ENCODE results near the gene TRIM67. TPM values are rescaled to one million over a fixed set of nuclear protein-coding genes. Genes with fewer than 3 reads are reported as not detected.

The TRIM67 gene
- total RNA-seq, 4 donors from 2014 or later: 1.1 TPM; not detected in 3

DNA sequence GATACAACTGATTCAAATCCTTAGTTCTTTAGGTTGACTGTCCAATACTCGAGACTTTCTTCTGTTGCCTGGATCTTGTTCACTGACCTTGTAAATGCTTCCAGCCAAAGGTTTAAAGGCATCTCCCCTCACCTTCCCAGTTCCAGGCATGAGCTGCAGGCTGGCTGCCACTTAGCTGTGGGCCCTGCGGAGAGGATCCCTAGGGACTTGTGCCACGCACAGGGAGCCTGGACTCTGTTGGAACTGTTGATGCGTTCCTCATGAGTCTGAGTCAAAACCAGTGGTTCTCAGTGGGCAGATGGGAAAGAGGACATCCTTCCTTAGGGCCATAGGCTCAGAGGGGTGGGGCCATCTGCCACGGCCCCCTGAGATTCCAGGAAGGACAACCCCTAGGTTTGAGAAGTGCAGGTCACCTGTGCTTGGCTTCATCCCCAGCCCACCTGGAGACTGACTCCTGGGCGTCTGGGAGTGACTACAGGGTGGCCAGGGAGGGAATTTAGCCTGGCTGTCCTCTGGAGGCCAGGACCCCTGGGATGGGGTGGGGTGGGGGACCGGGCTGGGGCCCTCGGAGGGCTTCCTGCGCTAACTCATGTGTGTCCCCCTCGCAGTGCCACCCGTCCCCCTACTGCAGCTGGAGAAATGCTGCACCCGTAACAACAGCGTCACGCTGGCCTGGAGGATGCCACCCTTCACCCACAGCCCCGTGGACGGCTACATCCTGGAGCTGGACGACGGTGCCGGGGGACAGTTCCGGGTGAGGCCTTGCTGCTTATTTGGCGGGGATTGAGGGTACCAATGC lies 41.6 kb downstream of the TRIM67 start:
- Histone ChIP-seq H3K36me3 (no peaks in the 10 kb centered on the region), H3K27ac (no peak overlapping the region), H3K4me1 (no peaks in the 10 kb centered on the region), H3K27me3 (no peaks in the 10 kb centered on the region), H3K4me3 (no peak overlapping the region), H3K9me3 (no peaks in the 10 kb centered on the region)
- TF ChIP-seq POLR2A (IDR thresholded peaks at IDR 0.05) (no peak), CTCF (IDR thresholded peaks at IDR 0.05) (no peak)
- intact Hi-C loops (cut with DNase I; ENCODE audit: low total_unique reads): no loop called here
- DNase-seq: no peak

GRCh38 chr1:231206856-231207255 lies 45.0 kb downstream of the TRIM67 start:
- DNase-seq: no peak
- Histone ChIP-seq H3K9me3 (no peaks in the 10 kb centered on the region), H3K4me1 (no peaks in the 10 kb centered on the region), H3K4me3 (no peak overlapping the region), H3K27ac (no peak overlapping the region), H3K36me3 (no peaks in the 10 kb centered on the region), H3K27me3 (no peaks in the 10 kb centered on the region)
- intact Hi-C loops (cut with DNase I; ENCODE audit: low total_unique reads): no loop called here
- no peak for TF ChIP-seq POLR2A (IDR thresholded peaks at IDR 0.05)
- TF ChIP-seq CTCF (IDR thresholded peaks at IDR 0.05): no peak

DNA sequence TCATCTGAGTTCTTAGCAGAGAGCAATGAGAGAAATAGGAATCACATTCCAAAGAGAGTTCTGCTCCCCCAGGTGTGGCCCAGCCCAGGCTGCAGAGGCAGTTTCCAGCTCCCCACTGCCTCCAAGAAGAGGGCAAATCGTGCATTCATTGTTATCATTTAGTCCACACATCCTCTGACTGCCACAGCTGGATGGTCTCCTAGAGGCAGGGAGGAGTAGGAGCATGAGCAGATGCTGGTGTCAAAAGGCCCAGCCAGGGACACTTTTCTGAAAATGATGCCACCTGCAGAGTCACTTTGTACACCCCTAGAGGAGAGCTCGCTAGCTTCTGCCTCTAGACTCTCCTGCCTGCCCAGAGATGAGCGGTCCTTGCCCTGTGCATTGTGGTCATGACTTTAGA lies 45.6 kb downstream of the TRIM67 start:
- no peaks in the 10 kb centered on the region for H3K9me3 ChIP-seq
- H3K36me3 ChIP-seq: no peaks in the 10 kb centered on the region
- intact Hi-C loops (cut with DNase I; ENCODE audit: low total_unique reads): no loop called here
- no peak overlapping the region for H3K27ac ChIP-seq
- no peaks in the 10 kb centered on the region for H3K4me1 ChIP-seq
- H3K27me3 ChIP-seq: no peaks in the 10 kb centered on the region
- TF ChIP-seq POLR2A (IDR thresholded peaks at IDR 0.05): no peak
- no peak for TF ChIP-seq CTCF (IDR thresholded peaks at IDR 0.05)
- no peak overlapping the region for H3K4me3 ChIP-seq
- no peak for DNase-seq

GRCh38 chr1:231208980-231209379 lies 47.1 kb downstream of the TRIM67 start:
- Histone ChIP-seq H3K4me1 (no peaks in the 10 kb centered on the region), H3K36me3 (no peaks in the 10 kb centered on the region), H3K27ac (no peak overlapping the region), H3K27me3 (no peaks in the 10 kb centered on the region), H3K4me3 (no peak overlapping the region), H3K9me3 (no peaks in the 10 kb centered on the region)
- intact Hi-C loops (cut with DNase I; ENCODE audit: low total_unique reads): no loop called here
- no peak for TF ChIP-seq POLR2A (IDR thresholded peaks at IDR 0.05)
- no peak for TF ChIP-seq CTCF (IDR thresholded peaks at IDR 0.05)
- DNase-seq: no peak

DNA sequence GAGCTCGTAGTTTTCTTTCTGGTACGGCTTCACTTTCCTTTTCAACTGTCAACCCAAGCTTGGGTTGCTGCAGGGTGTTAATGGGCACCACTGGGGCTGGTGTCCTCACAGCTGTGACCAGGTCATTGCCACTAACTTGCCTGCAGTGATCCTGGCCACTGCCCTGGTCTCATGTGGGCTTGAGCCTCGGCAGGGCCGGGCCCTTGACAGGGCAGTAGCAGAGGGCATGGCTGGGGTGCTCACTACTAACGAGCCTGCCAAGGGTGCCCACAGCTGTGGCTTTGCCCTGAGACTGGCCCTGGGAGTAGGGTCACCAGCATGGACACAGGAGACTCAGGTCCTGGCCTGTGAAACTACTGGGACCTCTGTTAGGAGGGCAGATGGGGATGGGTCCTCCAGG lies 47.7 kb downstream of the TRIM67 start:
- no peak for TF ChIP-seq CTCF (IDR thresholded peaks at IDR 0.05)
- TF ChIP-seq POLR2A (IDR thresholded peaks at IDR 0.05): no peak

More for the DNA sequence above, 47.7 kb downstream of the TRIM67 start:
- H3K4me3 ChIP-seq: no peak overlapping the region
- no peaks in the 10 kb centered on the region for H3K9me3 ChIP-seq
- no peaks in the 10 kb centered on the region for H3K36me3 ChIP-seq
- no peak overlapping the region for H3K27ac ChIP-seq
- no peak for DNase-seq
- no peaks in the 10 kb centered on the region for H3K27me3 ChIP-seq
- no peaks in the 10 kb centered on the region for H3K4me1 ChIP-seq
- intact Hi-C loops (cut with DNase I; ENCODE audit: low total_unique reads): no loop called here

All from uterus (tissue), 4 donors.